MG63 (cell line): ENCODE results near the gene MYO15A. TPM values are rescaled to one million over a fixed set of nuclear protein-coding genes. Genes with fewer than 3 reads are reported as not detected.

Experiments
- DNase-seq: peaks from one replicate; pipeline ENCODE4 v3.0.0-alpha.2; 2020
- H3K27me3 ChIP-seq: fragments of 250-450 bp; sonication (Bioruptor Pico); 2 replicates; pipeline ENCODE4 v1.5.1; 2020; ENCODE audit warnings: mild to moderate bottlenecking, moderate library complexity
- H3K36me3 ChIP-seq: fragments of 250-450 bp; sonication (Bioruptor Pico); 2 replicates; pipeline ENCODE4 v1.5.1; 2020; ENCODE audit warnings: mild to moderate bottlenecking, moderate library complexity
- H3K4me3 ChIP-seq: fragments of 250-450 bp; sonication (Bioruptor Pico); 2 replicates; pipeline ENCODE4 v1.5.1; 2020; ENCODE audit warnings: mild to moderate bottlenecking, moderate library complexity
- H3K9me3 ChIP-seq: fragments of 250-450 bp; sonication (Bioruptor Pico); 2 replicates; pipeline ENCODE4 v1.5.1; 2020; ENCODE audit warnings: mild to moderate bottlenecking, moderate library complexity
- total RNA-seq: library from RNA; depleted of rRNA; stranded (reverse); fragments of >200 nt; shearing (Covaris generic); gene quantifications from 2 replicates; pipeline ENCODE4 v1.2.3, GENCODE V29; 2014; ENCODE audit warnings: low replicate concordance

The MYO15A gene
- total RNA-seq, 1 experiment from 2014 or later, result not detected

GRCh38 chr17:18117982-18118975, 9.7 kb downstream of the MYO15A start:
- DNase-seq, result no peak
- Histone ChIP-seq H3K36me3 (no peaks in the 10 kb centered on the region), H3K27me3 (no peaks in the 10 kb centered on the region), H3K9me3 (no peaks in the 10 kb centered on the region), H3K4me3 (no peak overlapping the region)

GRCh38 chr17:18119166-18119745, 10.7 kb downstream of the MYO15A start:
- no peak for DNase-seq
- Histone ChIP-seq H3K4me3 (no peak overlapping the region), H3K36me3 (no peaks in the 10 kb centered on the region), H3K27me3 (no peaks in the 10 kb centered on the region), H3K9me3 (no peaks in the 10 kb centered on the region)

DNA sequence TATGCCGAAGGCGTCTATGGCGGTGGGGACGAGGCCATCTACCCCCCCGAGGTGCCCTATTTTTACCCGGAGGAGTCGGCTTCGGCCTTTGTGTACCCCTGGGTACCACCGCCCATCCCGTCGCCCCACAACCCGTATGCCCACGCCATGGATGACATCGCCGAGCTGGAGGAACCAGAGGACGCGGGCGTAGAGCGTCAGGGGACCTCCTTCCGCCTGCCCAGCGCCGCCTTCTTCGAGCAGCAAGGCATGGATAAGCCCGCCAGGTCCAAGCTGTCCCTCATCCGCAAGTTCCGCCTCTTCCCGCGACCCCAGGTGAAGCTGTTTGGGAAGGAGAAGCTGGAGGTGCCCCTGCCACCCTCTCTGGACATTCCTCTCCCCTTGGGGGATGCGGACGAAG, 11.4 kb downstream of the MYO15A start:
- H3K9me3 ChIP-seq, result no peaks in the 10 kb centered on the region
- no peaks in the 10 kb centered on the region for H3K27me3 ChIP-seq
- H3K4me3 ChIP-seq, result no peak overlapping the region
- DNase-seq, result no peak
- H3K36me3 ChIP-seq, result no peaks in the 10 kb centered on the region

- Histone ChIP-seq H3K27me3 (no peaks in the 10 kb centered on the region), H3K36me3 (no peaks in the 10 kb centered on the region), H3K4me3 (no peak overlapping the region), H3K9me3 (no peaks in the 10 kb centered on the region)
- no peak for DNase-seq
Observed at GRCh38 chr17:18120461-18121017, 12.0 kb downstream of the MYO15A start.

DNA sequence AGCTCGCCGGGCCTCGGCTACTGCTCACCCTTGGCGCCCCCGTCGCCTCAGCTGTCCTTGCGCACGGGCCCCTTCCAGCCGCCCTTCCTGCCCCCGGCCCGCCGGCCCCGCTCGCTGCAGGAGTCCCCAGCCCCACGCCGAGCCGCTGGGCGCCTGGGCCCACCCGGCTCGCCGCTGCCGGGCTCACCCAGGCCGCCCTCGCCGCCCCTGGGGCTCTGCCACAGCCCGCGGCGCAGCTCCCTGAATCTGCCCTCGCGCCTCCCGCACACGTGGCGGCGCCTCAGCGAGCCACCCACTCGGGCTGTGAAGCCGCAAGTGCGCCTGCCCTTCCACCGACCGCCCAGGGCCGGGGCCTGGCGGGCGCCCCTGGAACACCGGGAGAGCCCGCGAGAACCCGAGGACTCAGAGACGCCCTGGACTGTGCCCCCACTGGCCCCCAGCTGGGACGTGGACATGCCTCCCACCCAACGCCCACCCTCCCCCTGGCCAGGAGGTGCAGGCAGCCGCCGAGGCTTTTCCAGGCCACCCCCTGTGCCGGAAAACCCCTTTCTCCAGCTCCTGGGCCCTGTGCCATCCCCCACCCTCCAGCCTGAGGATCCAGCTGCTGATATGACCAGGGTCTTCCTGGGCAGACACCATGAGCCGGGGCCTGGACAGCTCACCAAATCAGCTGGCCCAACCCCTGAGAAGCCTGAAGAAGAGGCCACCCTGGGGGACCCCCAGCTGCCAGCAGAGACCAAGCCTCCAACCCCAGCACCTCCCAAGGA, 12.8 kb downstream of the MYO15A start:
- DNase-seq, result no peak
- Histone ChIP-seq H3K4me3 (no peak overlapping the region), H3K27me3 (no peaks in the 10 kb centered on the region), H3K9me3 (no peaks in the 10 kb centered on the region), H3K36me3 (no peaks in the 10 kb centered on the region)

- Histone ChIP-seq H3K4me3 (no peak overlapping the region), H3K36me3 (no peaks in the 10 kb centered on the region)
- no peak for DNase-seq
Observed at GRCh38 chr17:18122990-18123753, 14.6 kb downstream of the MYO15A start.

DNA sequence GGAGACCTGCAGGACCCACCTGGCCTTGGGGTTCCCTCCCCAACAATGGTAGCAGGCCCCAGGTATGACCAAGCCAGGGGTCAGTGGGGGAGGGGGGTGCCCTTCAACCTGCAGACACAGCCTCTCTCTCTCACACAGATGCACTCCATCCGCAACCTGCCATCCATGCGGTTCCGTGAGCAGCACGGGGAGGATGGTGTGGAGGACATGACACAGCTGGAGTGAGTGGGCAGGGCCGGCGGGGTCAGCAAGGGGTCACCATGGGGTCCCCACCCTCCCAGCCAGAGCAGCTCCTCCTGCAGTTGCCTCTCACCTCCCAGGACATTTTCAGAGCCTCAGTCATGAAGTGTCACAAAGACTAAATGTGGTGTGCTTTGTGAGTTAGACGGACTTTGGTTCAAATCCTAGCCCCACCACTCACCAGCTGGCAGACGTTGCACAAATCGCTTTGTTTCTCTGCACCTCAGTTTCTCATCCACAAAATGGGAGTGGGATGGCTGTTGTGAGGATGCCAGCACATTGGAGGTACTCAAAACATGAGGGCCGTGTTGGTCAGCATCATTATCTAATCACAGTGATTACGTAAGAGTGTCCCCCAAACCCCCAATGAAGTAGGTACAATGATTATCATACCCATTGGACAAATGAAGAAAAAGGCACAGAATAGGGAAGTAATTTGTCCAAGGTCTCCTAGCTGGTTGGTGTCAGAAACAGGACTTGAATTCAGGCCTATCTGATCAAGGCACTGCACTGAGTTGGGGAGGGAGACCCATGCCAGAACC, 16.0 kb downstream of the MYO15A start:
- no peaks in the 10 kb centered on the region for H3K36me3 ChIP-seq
- no peak for DNase-seq
- no peaks in the 10 kb centered on the region for H3K27me3 ChIP-seq
- H3K4me3 ChIP-seq, result no peak overlapping the region
- no peaks in the 10 kb centered on the region for H3K9me3 ChIP-seq

More at GRCh38 chr17:18122990-18123753, 14.6 kb downstream of the MYO15A start:
- no peaks in the 10 kb centered on the region for H3K9me3 ChIP-seq
- no peaks in the 10 kb centered on the region for H3K27me3 ChIP-seq

DNA sequence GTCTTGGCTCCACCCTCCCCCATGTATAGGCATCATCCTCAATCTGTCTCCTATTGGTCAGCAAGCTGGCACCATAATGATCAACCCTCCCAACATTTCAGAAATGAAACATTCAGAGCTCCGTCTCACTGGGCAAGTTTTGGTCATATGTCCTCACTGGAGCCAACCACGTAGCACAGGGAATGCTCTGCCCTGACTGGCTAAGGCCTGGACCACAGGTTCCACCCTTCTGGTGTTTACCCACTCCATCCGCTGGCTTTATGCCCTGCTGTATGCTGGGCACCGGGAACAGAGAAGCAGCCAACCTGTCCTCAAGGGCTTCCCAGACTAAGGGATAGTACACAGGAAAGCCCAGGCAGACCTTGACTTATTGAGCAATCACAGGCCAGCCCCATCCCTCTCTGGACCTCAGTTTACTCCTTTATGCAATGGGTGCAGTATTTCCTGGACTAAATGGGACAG, 20.5 kb downstream of the MYO15A start:
- no peaks in the 10 kb centered on the region for H3K9me3 ChIP-seq
- H3K36me3 ChIP-seq, result no peaks in the 10 kb centered on the region
- H3K27me3 ChIP-seq, result no peaks in the 10 kb centered on the region
- H3K4me3 ChIP-seq, result no peak overlapping the region
- peak; percentile 35 for DNase-seq

GRCh38 chr17:18132711-18133110, 24.2 kb downstream of the MYO15A start:
- no peak for DNase-seq
- no peaks in the 10 kb centered on the region for H3K27me3 ChIP-seq

GRCh38 chr17:18136357-18136756, 27.8 kb downstream of the MYO15A start:
- Histone ChIP-seq H3K36me3 (no peaks in the 10 kb centered on the region), H3K9me3 (no peaks in the 10 kb centered on the region), H3K4me3 (no peak overlapping the region), H3K27me3 (no peaks in the 10 kb centered on the region)
- DNase-seq, result no peak

More at GRCh38 chr17:18132711-18133110, 24.2 kb downstream of the MYO15A start:
- no peaks in the 10 kb centered on the region for H3K36me3 ChIP-seq
- H3K4me3 ChIP-seq, result no peak overlapping the region
- no peaks in the 10 kb centered on the region for H3K9me3 ChIP-seq

DNA sequence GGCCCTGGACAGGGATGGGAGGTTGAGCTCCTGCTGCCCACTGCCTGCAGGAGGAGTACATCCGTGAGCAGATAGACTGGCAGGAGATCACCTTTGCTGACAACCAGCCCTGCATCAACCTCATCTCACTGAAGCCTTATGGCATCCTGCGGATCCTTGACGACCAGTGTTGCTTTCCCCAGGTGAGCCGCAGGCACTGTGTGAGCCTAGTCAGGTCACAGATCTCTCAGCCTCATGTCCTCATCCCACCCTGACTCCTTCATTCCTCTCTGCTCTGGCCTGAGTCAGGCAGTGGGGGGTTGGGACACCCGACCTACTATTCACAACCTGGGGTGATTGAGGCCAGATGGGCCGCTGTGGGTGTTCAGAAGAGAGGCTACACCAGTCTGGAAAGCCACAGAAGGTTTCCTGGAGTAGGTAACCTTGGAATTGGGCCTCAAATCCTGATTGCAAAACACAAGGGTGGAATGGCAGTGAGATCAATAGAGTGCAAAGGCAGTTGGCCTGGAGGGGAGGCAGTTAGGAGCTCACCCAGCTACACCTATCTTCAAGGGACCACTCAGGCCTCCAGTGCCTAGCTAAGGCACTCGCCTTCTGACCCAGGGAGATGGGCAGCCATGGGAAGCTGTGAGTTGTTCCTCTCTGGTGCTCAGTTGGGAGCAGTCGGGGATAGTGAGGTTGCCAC, 29.7 kb downstream of the MYO15A start:
- H3K36me3 ChIP-seq, result no peaks in the 10 kb centered on the region
- DNase-seq, result no peak
- no peak overlapping the region for H3K4me3 ChIP-seq
- no peaks in the 10 kb centered on the region for H3K9me3 ChIP-seq
- H3K27me3 ChIP-seq, result no peaks in the 10 kb centered on the region

DNA sequence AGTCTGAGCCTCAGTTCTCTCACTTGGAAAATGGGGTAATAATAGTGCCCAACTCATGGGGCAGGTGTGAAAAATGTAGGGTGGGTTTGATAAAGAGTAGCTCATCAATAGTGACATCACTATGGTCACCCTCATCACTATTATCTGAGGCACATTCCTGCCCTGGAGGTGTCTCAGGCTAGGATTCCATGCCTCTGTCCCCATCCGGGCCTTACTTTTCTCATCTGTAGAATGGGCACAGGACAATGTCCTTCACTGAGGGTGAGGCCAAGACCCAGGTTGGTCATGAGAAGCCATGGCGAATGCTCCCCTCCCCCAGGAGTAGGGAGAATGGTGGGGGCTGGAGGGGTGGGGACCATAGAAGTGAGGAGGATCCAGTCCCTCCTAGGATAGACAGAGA, 30.5 kb downstream of the MYO15A start:
- no peak for DNase-seq
- Histone ChIP-seq H3K9me3 (no peaks in the 10 kb centered on the region), H3K36me3 (no peaks in the 10 kb centered on the region), H3K4me3 (no peak overlapping the region), H3K27me3 (no peaks in the 10 kb centered on the region)

DNA sequence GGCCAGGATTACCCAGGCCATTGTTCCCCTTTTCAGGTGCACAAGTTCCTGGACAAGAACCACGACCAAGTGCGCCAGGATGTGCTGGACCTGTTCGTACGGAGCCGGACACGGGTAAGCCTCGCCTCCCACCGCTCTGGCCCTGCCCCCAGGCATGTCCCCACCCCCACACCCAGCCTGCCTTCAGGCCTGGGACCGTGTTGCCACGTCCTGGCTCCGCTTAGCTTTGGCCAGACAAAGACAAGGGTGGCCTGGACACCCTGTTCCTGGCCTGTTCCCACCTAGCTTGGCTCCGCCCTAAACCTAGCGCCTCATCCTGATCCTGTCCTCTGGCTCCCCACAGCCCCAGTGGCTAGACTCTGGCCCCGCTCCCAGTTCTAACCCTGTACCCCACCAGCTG, 30.9 kb downstream of the MYO15A start:
- no peaks in the 10 kb centered on the region for H3K36me3 ChIP-seq
- no peaks in the 10 kb centered on the region for H3K9me3 ChIP-seq
- no peak overlapping the region for H3K4me3 ChIP-seq
- H3K27me3 ChIP-seq, result no peaks in the 10 kb centered on the region
- DNase-seq, result no peak

DNA sequence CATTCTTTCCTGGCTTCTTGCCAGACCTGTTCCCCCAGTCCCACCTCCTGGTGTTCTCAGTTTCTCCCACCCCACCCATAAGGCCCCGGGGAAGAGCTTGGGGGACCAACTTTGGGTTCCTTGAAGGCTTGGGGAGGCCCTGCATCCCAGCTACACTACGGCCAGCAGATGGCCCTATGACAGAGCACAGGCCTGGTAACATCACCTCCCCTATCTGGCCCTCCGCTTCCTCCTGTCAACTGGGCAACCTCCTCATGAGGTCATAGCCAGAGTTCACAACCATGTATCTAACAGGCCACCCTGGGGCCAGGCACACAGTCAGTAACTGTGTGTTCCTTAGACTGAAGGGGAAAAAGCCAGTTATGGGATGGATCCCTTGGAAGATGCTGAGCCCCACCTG, 31.4 kb downstream of the MYO15A start:
- no peaks in the 10 kb centered on the region for H3K36me3 ChIP-seq
- no peaks in the 10 kb centered on the region for H3K9me3 ChIP-seq
- peak; percentile 15 for DNase-seq
- no peaks in the 10 kb centered on the region for H3K27me3 ChIP-seq
- no peak overlapping the region for H3K4me3 ChIP-seq

DNA sequence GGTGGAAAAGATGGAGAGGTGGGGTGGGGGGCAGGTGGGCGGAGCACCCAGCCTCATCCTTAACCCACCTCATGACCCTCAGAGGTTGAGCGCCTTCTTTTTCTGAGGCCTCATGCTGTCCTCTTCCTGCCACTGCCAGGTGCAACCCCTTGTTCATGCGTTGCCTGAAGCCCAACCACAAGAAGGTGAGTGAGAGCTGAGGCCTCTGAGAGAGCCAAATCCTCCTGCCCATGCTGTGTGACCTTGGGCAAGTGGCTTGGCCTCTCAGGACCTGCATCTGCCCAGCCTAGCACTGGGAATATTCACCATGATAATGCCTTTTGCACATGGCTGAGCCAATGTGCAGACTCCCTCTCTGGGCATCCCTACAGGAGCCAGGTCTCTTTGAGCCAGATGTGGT, 32.1 kb downstream of the MYO15A start:
- no peak for DNase-seq
- H3K9me3 ChIP-seq, result no peaks in the 10 kb centered on the region
- no peaks in the 10 kb centered on the region for H3K27me3 ChIP-seq
- H3K4me3 ChIP-seq, result no peak overlapping the region
- no peaks in the 10 kb centered on the region for H3K36me3 ChIP-seq
